Endometrial microvascular endothelial cells (primary cell): ENCODE measurements around the gene CDK12. TPM values are rescaled to one million over a fixed set of nuclear protein-coding genes. Genes with fewer than 3 reads are reported as not detected.
"Not testable (repeated sequence)": the region's sequence is repeated elsewhere in the genome, so short reads cannot be mapped to it uniquely, and the experiment has no call there.

Source experiments
- in situ Hi-C: cut with HindIII; loops from 2 replicates; pipeline ENCODE4 v1.10.0; 2017; ENCODE audit warnings: low sequenced_read_pairs, low pct_unique_long_range_greater_than_20kb; ENCODE audit errors: inconsistent ontology term
- total RNA-seq: library from RNA; depleted of rRNA; stranded (reverse); fragments of >200 nt; gene quantifications from one replicate; pipeline ENCODE4 v1.2.3, GENCODE V29; 2015; ENCODE audit errors: inconsistent ontology term

Gene CDK12
- total RNA-seq, 1 donor from 2014 or later, result 25.8 TPM

DNA sequence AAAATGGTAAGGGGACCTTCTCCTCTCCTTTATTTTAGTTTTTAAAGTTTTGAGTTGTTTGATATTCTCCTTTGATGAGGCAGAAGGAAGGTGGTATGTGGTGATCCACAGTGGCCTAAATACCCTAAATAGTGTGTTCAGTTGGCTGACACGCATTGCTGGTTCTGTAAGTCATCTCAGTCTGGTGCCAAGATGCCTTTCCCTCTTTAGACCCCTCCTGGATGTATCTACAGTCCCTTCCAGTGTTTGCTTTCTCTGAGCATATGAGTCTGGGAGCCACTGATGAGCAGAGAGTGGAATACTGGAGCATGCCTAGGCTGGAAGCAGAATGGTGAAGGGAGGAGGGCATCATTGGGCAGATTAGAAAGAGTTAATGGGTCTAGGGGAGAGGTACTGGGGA, 81.9 kb downstream of the CDK12 start:
- in situ Hi-C loops, result no loop called here

- in situ Hi-C loops, result no loop called here
These were observed 82.4 kb downstream of the CDK12 start for GRCh38 chr17:39543664-39544063.

GRCh38 chr17:39544361-39544760, 83.1 kb downstream of the CDK12 start:
- in situ Hi-C loops, result not testable (repeated sequence)

GRCh38 chr17:39547713-39548478, 86.6 kb downstream of the CDK12 start:
- in situ Hi-C loops, result no loop called here

- in situ Hi-C loops, result no loop called here
These were observed 87.4 kb downstream of the CDK12 start for GRCh38 chr17:39548494-39549225.

DNA sequence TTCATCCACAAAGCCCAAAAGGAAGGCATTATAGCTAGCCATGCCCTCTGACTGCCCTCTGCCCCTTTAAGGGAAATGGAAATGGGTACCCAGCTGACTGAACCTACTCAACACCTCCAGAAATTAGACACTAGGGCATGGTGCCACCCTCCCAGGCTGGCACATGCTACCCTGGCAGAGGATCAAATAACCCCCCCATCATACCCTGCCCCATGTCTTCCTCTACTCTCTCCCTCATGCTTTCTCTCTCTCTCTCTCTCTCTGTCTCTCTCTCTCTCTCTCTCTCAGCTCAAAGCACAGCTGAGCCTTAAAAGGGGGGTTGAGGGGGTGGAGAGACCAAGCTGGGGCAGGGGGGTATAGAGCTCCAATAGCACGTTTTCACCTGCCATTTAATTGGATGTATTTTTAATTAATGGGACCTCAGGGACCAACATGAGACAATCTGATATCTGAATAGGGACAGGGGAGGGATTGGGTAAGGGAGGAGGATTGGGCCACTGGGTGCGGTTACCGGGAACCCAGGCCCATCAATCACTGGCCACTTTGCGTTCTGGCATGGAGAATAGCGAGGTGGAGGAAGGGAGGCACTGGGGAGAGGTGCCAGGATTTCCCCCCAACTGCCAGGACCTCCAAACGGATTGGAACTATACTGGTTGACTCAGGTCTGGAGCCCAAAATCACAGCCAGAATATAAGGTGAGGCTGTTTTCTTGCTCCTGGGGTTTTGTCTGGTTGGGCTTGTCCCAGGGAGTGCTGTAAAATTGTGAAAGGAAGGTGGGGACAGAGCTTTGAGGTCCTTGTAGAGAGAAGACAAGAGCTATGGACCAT, 88.7 kb downstream of the CDK12 start:
- in situ Hi-C loops, result no loop called here

DNA sequence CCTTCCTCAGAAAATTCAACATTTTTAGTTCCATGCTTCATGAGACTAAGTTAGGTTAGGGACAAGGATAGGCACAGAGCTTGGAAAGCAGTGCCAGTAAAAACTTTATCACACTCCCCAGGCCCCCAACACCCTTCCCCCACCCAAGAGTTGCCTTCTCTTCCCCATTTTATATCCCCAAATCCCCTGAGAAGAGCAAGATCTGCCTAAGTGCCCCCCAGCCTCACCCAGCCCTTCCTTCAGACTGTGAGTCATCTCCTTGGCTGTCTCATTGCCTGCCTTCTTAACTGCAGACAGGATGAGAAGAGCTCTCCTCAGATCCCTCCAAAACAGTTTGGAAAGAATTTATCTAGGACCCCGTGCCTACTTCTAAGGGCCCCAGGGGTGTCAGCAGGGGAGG, 90.6 kb downstream of the CDK12 start:
- in situ Hi-C loops, result no loop called here

DNA sequence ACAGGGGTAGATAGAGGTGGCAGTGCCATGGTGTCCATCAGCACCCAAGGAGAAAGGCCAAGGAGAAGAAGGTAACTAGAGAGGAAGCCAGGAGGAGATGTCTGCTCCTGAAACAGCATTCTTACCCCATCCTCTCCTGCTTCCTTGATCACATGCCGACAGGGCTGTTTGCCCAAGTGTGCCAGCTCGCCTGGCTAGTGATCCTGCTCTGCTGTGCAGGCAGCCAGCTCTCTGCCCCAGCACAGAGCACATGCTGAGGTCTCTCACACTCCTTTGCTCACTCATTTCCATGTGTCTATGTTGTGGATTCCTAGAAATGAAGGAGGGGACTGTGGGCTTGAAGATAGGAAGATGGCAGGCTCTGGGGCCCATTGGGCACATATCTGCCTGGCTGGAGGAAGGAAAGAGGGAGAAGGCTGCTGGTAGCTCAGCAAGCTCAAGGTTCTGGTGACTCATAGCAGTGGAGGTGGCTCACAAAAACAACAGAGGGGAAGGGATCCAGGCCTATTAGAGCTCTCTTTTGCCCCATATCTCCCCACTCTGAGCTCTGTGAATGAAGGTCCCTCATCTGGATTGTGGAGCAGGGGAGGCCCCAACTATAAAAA, 92.2 kb downstream of the CDK12 start:
- in situ Hi-C loops, result no loop called here

DNA sequence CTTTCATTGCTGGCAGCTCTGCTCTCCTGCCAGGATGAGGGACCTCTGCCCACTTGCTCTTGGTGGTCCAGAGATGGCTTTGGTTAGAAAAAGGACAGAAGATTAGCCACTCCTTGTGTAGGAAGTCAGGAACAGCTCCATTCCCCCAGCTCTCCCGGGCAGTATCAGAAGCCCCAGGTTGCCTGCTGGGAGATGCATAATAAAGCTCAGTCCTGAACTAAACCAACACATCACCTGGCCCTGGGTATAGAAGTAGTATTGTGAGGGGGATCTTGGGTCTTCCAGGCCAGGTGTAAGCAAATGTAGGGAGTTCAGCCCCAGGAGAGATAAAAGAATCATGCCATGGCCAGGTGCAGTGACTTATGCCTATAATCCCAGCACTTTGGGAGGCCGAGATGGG, 94.1 kb downstream of the CDK12 start:
- in situ Hi-C loops, result no loop called here

- in situ Hi-C loops, result no loop called here
These were observed 95.1 kb downstream of the CDK12 start for GRCh38 chr17:39556423-39556822.

DNA sequence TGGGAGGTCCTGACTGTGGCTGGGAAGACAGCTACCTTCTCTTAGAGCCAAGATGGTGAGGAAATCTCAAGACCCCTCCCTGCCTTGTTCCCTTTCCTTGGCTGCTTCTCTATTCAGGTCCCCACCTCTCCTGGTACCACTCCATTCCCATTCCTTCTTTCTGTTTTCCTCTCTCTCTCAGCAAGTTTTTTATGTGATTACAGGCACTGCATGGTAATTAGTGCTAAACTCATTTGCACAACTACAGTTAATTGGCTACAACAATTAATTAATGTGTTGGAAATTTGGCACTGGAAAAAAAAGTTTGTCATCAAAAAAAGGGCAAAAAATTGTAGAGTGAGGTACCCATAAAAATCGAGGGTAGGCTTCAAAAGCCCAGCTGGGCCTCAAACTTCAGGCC, 101.1 kb downstream of the CDK12 start:
- in situ Hi-C loops, result no loop called here

DNA sequence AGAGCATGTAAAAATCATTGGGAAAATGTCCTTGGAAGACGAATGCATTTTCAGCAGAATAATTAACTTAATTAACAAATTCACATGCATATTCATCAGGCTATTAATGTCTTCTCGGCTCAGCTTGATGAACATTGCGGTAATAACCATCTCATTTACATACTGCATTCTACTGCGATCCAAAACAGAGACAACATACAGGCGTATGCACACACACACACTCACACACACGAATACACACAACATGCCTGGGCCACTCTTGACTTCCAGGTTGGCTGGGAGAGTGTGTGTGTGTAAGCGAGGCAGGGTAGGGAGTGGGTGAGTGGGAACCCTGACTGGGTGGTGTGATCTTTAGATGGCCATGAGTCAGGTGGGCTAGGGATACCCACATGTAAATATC, 101.7 kb downstream of the CDK12 start:
- in situ Hi-C loops, result no loop called here

- in situ Hi-C loops, result no loop called here
These were observed 102.2 kb downstream of the CDK12 start for GRCh38 chr17:39563476-39563875.

GRCh38 chr17:39564211-39564848, 103.0 kb downstream of the CDK12 start:
- in situ Hi-C loops, result no loop called here

DNA sequence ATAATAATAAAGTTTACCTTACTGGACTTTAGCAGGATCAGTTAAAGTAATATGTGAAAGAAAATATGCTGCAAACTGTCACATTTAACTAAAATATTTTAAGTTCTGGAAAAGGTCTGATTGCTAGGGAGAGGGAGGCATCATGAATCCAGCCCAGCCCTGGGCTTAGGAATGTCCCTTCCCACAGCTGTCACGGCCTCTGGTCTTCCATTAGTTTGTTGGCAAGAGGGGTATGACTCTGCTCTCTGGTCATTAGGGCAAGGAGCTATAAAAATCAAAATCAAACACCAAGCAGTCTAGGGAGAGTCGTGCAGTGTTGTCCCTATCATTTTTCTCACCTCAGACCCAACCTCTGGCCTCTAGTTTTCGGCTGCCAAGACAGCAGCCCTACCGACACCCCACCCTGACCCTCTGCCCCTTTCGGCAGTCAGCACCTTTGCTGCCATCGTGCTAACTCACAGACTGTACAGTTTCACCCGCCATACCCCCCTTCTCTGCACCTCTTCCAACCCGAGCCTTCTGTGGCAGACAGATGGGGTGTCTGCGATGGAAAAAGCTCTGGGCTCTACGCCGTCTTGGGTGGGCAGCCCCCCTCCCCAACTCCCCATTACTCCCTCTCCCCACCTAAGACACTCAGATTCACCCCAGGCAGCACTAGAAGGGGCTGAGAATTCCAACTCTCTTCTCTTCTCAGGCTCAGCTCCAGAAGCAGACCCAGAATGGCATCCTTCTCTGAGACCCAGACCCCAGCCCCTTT, 105.0 kb downstream of the CDK12 start:
- in situ Hi-C loops, result no loop called here

- in situ Hi-C loops, result no loop called here
These were observed 107.4 kb downstream of the CDK12 start for GRCh38 chr17:39568702-39569101.

GRCh38 chr17:39569126-39569525, 107.8 kb downstream of the CDK12 start:
- in situ Hi-C loops, result no loop called here

DNA sequence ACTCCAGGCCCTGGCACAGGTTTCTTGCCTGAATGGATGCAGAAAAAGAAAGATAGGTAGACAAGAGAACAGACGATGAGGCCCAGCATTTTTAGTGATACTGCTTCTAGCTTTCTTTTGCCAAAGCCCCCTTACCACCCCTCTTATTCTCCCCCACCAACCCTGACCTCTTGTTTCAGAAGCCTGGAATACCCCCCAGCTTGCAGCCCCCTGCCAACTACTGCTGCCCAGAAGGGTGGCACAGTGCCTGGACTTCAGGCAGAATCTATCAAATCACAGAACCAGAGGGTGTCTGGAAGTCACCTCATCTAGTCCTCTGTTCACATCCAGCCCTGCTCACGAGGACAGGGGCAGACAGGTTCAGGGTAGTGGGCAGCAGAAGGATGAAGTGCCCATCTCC, 110.8 kb downstream of the CDK12 start:
- in situ Hi-C loops, result no loop called here
